Stimulated activated CD4-positive, alpha-beta T cell treated with anti-CD3 and anti-CD28 coated beads, Interleukin-2, amount 100 ng/mL, for 24 hours (primary cell): ENCODE results near the gene MAX.
"Not testable (repeated sequence)": the region's sequence is repeated elsewhere in the genome, so short reads cannot be mapped to it uniquely, and the experiment has no call there.

Source experiments
- DNase-seq, 2 donors: peaks; one replicate each; pipeline ENCODE4 v3.0.0-alpha.2; 2020

MAX gene

GRCh38 chr14:65103150-65103760 lies 938 bp upstream of the MAX start:
- DNase-seq: peak in 1 of 2 donors; percentile 23

GRCh38 chr14:65101631-65102440 lies 481 bp downstream of the MAX start:
- DNase-seq: peak; percentile 32 to 43

GRCh38 chr14:65100922-65101541 lies 1.3 kb downstream of the MAX start:
- peak in 1 of 2 donors; percentile 23 for DNase-seq

- DNase-seq: no peak
Observed at GRCh38 chr14:65098586-65098985, 3.7 kb downstream of the MAX start.

- peak in 1 of 2 donors; percentile 38 for DNase-seq
Observed at GRCh38 chr14:65096323-65097089, 5.8 kb downstream of the MAX start.

- DNase-seq: no peak
Observed at GRCh38 chr14:65095633-65096205, 6.6 kb downstream of the MAX start.

- DNase-seq: no peak
Observed at GRCh38 chr14:65092349-65092748, 10.0 kb downstream of the MAX start.

GRCh38 chr14:65087835-65088234 lies 14.5 kb downstream of the MAX start:
- DNase-seq: not testable (repeated sequence)

- DNase-seq: not testable (repeated sequence)
Observed at GRCh38 chr14:65086686-65087085, 15.6 kb downstream of the MAX start.

- no peak for DNase-seq
Observed at GRCh38 chr14:65084554-65085505, 17.5 kb downstream of the MAX start.

GRCh38 chr14:65082930-65083329 lies 19.4 kb downstream of the MAX start:
- no peak for DNase-seq

- DNase-seq: no peak
Observed at GRCh38 chr14:65080960-65081747, 21.2 kb downstream of the MAX start.

- DNase-seq: no peak
Observed at GRCh38 chr14:65079768-65080167, 22.5 kb downstream of the MAX start.

GRCh38 chr14:65079201-65079600 lies 23.1 kb downstream of the MAX start:
- DNase-seq: no peak

GRCh38 chr14:65077318-65077717 lies 25.0 kb downstream of the MAX start:
- no peak for DNase-seq

- no peak for DNase-seq
Observed at GRCh38 chr14:65075628-65076325, 26.5 kb downstream of the MAX start.

GRCh38 chr14:65074449-65075150 lies 27.7 kb downstream of the MAX start:
- DNase-seq: no peak

GRCh38 chr14:65073605-65074201 lies 28.6 kb downstream of the MAX start:
- DNase-seq: no peak

- DNase-seq: no peak
Observed at GRCh38 chr14:65072937-65073336, 29.4 kb downstream of the MAX start.
